Measurements from ENCODE around the gene PHLDA3. TPM values are rescaled to one million over a fixed set of nuclear protein-coding genes. Genes with fewer than 3 reads are reported as not detected.

The PHLDA3 gene
- total and polyA plus RNA-seq, 4 donors, result 0.36 to 2.2 (median 1.0) TPM

GRCh38 chr1:201419746-201420607 is 49.0 kb downstream of the PHLDA3 start:
- WGBS, result 80% methylated on average over 12 of the region's 12 CpGs
- no peaks in the 10 kb centered on the region for H3K36me3 ChIP-seq (ENCODE audit: control insufficient read depth in 4 of 4, insufficient read depth in 3 of 4, low read depth in 1 of 4, low read length in 3 of 4)
- H3K27me3 ChIP-seq (ENCODE audit: control insufficient read depth in 4 of 4, insufficient read depth in 4 of 4, low read length in 3 of 4), result no peaks in the 10 kb centered on the region
- H3K9ac ChIP-seq (ENCODE audit: low read depth in 1 of 2, low read length in 2 of 2), result no peak overlapping the region
- H3K4me3 ChIP-seq (ENCODE audit: low read depth in 1 of 3, low read length in 3 of 3), result no peak overlapping the region
- TF ChIP-seq RXRA (IDR thresholded peaks at IDR 0.05), result no peak
- no peak for TF ChIP-seq SP1 (IDR thresholded peaks at IDR 0.05)
- no peak for TF ChIP-seq REST (IDR thresholded peaks at IDR 0.05)
- TF ChIP-seq CTCF (IDR thresholded peaks at IDR 0.05; ENCODE audit: low read depth, low read length, missing input control), result no peak
- no peak for TF ChIP-seq EGR1 (IDR thresholded peaks at IDR 0.05; ENCODE audit: low read depth in 2 of 2)
- no peak for TF ChIP-seq YY1 (IDR thresholded peaks at IDR 0.05)
- no peak for TF ChIP-seq GABPA (IDR thresholded peaks at IDR 0.05 in 1 of 2, conservative IDR thresholded peaks at IDR 0.05 in 1 of 2)
- TF ChIP-seq MAX (IDR thresholded peaks at IDR 0.05), result no peak
- no peak for TF ChIP-seq HNF4G (IDR thresholded peaks at IDR 0.05)
- no peak for TF ChIP-seq JUND (IDR thresholded peaks at IDR 0.05)
- TF ChIP-seq RAD21 (IDR thresholded peaks at IDR 0.05), result no peak
- no peak for TF ChIP-seq ATF3 (IDR thresholded peaks at IDR 0.05)
- no peak for TF ChIP-seq FOXA1 (IDR thresholded peaks at IDR 0.05)
- no peak for TF ChIP-seq NR2F2 (IDR thresholded peaks at IDR 0.05)
- TF ChIP-seq HNF4A (conservative IDR thresholded peaks at IDR 0.05), result no peak
- TF ChIP-seq ZBTB33 (IDR thresholded peaks at IDR 0.05), result no peak
- no peak for TF ChIP-seq TAF1 (conservative IDR thresholded peaks at IDR 0.05)
- no peaks in the 10 kb centered on the region for H3K4me1 ChIP-seq (ENCODE audit: control insufficient read depth in 4 of 4, insufficient read depth in 4 of 4, low read length in 3 of 4)
- H3K27ac ChIP-seq (ENCODE audit: low read depth in 1 of 2, low read length in 2 of 2), result no peak overlapping the region
- H3K9me3 ChIP-seq (ENCODE audit: control insufficient read depth in 4 of 4, low read length in 3 of 4), result no peaks in the 10 kb centered on the region
- no peak for DNase-seq (ENCODE audit: low spot score)
